ENCODE data around the gene TAOK2. TPM values are rescaled to one million over a fixed set of nuclear protein-coding genes. Genes with fewer than 3 reads are reported as not detected.

TAOK2 gene
- total RNA-seq, 1 experiment from 2014 or later: 56.7 TPM

DNA sequence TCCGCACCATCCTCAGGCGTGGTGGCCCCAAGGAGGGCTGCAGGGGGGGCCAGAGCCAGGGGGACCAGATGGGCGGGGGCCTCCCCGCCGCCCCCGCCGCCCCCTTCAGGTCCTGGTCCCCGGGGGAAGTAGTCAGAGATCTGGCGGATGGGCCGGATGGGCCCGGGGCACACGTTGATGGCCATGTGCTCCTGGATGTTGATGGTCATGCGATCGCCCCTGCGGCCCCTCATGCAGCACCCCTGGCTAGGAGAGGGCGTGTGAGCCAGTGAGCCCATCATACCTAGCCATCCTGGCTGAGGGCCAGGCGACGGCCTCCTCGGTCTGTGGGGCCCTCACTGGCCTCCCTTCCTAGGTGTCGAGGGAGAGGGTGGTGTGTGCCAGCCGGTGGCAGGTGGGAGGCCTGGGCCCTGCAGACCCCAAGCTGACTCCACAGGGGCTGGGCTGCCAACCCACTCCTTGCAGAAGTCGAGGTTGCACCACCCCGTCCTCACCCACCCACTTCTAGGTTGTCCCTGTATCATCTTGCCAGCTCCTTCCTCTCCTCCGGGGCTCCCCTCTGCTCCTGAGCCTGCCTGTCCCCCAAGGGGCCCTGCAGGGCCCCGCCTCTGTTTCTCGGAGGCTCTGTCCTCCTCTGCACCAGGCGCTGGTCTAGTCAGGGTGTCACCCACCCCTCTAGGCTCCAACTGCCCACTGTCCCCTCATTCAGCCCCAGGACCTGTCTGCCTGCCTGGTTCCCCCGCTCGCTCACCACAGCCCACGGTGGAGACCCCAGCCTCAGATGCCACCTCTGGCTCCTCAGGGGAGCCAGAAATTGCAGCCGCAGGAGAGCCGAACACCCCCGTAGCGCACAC is 36.5 kb downstream of the TAOK2 start:
- H3K79me2 ChIP-seq (ENCODE audit: insufficient read depth, low read length): no peaks in the 10 kb centered on the region
- H3K9me3 ChIP-seq (ENCODE audit: control insufficient read depth in 1 of 2, insufficient read depth in 1 of 2, low read depth in 1 of 2, low read length in 2 of 2): no peaks in the 10 kb centered on the region
- H3K27me3 ChIP-seq (ENCODE audit: insufficient read depth, low read length): no peaks in the 10 kb centered on the region
- no peaks in the 10 kb centered on the region for H3K9me2 ChIP-seq (ENCODE audit: insufficient read depth)
- DNase-seq (ENCODE audit: low read depth, low spot score) (no peak), ATAC-seq (0 out of 2 replicates have a peak, but pooled peaks have one; percentile 13)
- RAD21 ChIA-PET (ENCODE audit: low non-redundant PET in 1 of 2, low total read pairs in 2 of 2, uncharacterized antibody in 2 of 2, unreplicated experiment in 2 of 2): no interaction called here
- no peak overlapping the region for H3K4me2 ChIP-seq (ENCODE audit: low read length)
- no peaks in the 10 kb centered on the region for H4K20me1 ChIP-seq (ENCODE audit: insufficient read depth)
- no peak overlapping the region for H3K4me3 ChIP-seq (replicated peaks in 1 of 2; ENCODE audit: low read depth in 1 of 2, low read length in 2 of 2)
- TF ChIP-seq TCF7L2 (IDR thresholded peaks at IDR 0.05; ENCODE audit: borderline replicate concordance, extremely low read depth, insufficient read depth, insufficient read length) (no peak), CBX3 (IDR thresholded peaks at IDR 0.05; ENCODE audit: low read depth) (no peak), ZFX (IDR thresholded peaks at IDR 0.05) (no peak), POLR2AphosphoS5 (IDR thresholded peaks at IDR 0.05; ENCODE audit: low read depth, low read length) (no peak), FOSL1 (IDR thresholded peaks at IDR 0.05; ENCODE audit: low read depth) (no peak), POLR2A (IDR thresholded peaks at IDR 0.05; ENCODE audit: borderline replicate concordance, extremely low read depth, insufficient read depth, insufficient read length) (no peak), EZH2 (IDR thresholded peaks at IDR 0.05) (no peak), JUND (IDR thresholded peaks at IDR 0.05) (no peak), RAD21 (IDR thresholded peaks at IDR 0.05; ENCODE audit: low read depth) (no peak), SIN3A (IDR thresholded peaks at IDR 0.05; ENCODE audit: low read depth) (no peak), ZNF274 (IDR thresholded peaks at IDR 0.05; ENCODE audit: low read depth, low read length) (no peak), ELF1 (IDR thresholded peaks at IDR 0.05; ENCODE audit: borderline replicate concordance, low read depth) (no peak), YY1 (IDR thresholded peaks at IDR 0.05; ENCODE audit: extremely low read depth, insufficient replicate concordance, low read depth, low read length) (no peak)
- TF ChIP-seq, protein P1, sequence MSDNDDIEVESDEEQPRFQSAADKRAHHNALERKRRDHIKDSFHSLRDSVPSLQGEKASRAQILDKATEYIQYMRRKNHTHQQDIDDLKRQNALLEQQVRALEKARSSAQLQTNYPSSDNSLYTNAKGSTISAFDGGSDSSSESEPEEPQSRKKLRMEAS (IDR thresholded peaks at IDR 0.05): no peak
- TF ChIP-seq, protein P2, sequence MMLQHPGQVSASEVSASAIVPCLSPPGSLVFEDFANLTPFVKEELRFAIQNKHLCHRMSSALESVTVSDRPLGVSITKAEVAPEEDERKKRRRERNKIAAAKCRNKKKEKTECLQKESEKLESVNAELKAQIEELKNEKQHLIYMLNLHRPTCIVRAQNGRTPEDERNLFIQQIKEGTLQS (IDR thresholded peaks at IDR 0.05): no peak
- TF ChIP-seq, protein P3, sequence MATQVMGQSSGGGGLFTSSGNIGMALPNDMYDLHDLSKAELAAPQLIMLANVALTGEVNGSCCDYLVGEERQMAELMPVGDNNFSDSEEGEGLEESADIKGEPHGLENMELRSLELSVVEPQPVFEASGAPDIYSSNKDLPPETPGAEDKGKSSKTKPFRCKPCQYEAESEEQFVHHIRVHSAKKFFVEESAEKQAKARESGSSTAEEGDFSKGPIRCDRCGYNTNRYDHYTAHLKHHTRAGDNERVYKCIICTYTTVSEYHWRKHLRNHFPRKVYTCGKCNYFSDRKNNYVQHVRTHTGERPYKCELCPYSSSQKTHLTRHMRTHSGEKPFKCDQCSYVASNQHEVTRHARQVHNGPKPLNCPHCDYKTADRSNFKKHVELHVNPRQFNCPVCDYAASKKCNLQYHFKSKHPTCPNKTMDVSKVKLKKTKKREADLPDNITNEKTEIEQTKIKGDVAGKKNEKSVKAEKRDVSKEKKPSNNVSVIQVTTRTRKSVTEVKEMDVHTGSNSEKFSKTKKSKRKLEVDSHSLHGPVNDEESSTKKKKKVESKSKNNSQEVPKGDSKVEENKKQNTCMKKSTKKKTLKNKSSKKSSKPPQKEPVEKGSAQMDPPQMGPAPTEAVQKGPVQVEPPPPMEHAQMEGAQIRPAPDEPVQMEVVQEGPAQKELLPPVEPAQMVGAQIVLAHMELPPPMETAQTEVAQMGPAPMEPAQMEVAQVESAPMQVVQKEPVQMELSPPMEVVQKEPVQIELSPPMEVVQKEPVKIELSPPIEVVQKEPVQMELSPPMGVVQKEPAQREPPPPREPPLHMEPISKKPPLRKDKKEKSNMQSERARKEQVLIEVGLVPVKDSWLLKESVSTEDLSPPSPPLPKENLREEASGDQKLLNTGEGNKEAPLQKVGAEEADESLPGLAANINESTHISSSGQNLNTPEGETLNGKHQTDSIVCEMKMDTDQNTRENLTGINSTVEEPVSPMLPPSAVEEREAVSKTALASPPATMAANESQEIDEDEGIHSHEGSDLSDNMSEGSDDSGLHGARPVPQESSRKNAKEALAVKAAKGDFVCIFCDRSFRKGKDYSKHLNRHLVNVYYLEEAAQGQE (IDR thresholded peaks at IDR 0.05; ENCODE audit: low read depth): no peak
- peaks cover 0 to 4% of the 10 kb centered on the region in 2 experiments; a peak in 2 of 4 replicates for H3K36me3 ChIP-seq (ENCODE audit: control insufficient read depth in 1 of 2, insufficient read depth in 2 of 2, low read length in 2 of 2)
- intact Hi-C loops (cut with micrococcal nuclease): no loop called here
- no peak overlapping the region for H3K27ac ChIP-seq (ENCODE audit: low read depth, low read length)
- POLR2A ChIA-PET: interaction anchor here (0.6 kb wide), 1 partner anchor 14 kb away, joined by 3 read pairs; no protein-coding TSS in a partner anchor
- no peak overlapping the region for H3K9ac ChIP-seq (ENCODE audit: low read length)
- BruUV-seq (replicated peaks): no TSS peak
- CTCF ChIA-PET: no interaction called here
- no peaks in the 10 kb centered on the region for H3K4me1 ChIP-seq (ENCODE audit: control insufficient read depth in 1 of 2, insufficient read depth in 2 of 2, low read length in 2 of 2)
- H2AFZ ChIP-seq (ENCODE audit: low read depth, low read length, poor library complexity, severe bottlenecking): no peak overlapping the region
